ENCODE results near the gene FOXK1. TPM values are rescaled to one million over a fixed set of nuclear protein-coding genes. Genes with fewer than 3 reads are reported as not detected.

The FOXK1 gene
- total RNA-seq, 2 experiments from 2014 or later: 38.5 to 39.6 TPM

DNA sequence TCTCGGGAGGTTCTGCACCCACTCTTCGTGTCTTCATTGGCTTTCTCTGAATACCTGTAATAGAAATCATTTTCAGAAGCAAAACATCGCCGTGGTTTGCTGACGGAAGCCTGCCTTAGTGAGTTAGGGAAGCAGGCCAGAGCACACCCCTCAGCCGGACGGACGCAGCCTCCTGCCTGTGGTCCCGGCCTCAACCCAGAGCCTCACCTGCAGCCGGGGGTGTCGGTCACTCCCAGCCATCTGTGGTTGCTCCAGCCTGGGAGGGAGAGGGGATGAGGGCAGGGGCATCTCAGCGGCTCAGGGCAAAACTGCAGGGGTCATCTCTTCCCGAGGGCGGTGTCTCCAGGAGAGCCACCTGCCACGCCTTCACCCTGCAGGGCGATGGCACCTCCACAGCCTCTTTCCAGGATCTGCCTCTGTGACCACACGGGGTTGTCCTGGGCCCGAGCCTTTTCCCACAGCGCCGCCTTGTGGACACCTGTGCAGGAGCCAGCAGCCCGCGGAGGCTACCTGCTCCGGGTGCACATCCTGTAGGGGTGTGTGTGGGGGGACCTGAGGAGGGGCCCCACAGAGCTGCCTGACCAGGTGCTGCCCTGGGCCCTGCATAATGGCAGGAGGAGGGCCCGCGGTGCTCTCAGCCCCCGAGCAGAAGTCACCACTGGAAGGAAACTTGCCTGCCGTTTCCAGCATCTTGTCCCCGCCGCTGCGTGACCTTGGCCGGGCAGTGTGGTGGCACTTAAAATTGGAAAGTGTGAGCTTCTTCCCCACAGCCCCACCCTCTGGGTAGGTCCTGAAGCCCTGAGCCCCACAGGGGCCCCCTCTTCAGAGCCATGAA is 71.7 kb downstream of the FOXK1 start:
- Mint-ChIP-seq H3K9me3 (no peaks in the 10 kb centered on the region), H3K4me3 (no peak overlapping the region), H3K27ac (no peak overlapping the region), H3K36me3 (ENCODE audit: low read depth) (peaks cover 17% of the 10 kb centered on the region), H3K27me3 (no peaks in the 10 kb centered on the region), H3K4me1 (ENCODE audit: low read depth) (peaks cover 17% of the 10 kb centered on the region)
- ChIA-PET POLR2A (interaction anchor here (1.0 to 1.4 kb wide), 2 partner anchors 21 to 27 kb away, joined by 3 read pairs; no protein-coding TSS in a partner anchor), CTCF (interaction anchor here (0.5 to 1.4 kb wide), 6 partner anchors 16 to 331 kb away, joined by 3 to 4 read pairs (median 3); no protein-coding TSS in a partner anchor)
- peak; percentile 98 for ATAC-seq
- TF ChIP-seq, protein P1, sequence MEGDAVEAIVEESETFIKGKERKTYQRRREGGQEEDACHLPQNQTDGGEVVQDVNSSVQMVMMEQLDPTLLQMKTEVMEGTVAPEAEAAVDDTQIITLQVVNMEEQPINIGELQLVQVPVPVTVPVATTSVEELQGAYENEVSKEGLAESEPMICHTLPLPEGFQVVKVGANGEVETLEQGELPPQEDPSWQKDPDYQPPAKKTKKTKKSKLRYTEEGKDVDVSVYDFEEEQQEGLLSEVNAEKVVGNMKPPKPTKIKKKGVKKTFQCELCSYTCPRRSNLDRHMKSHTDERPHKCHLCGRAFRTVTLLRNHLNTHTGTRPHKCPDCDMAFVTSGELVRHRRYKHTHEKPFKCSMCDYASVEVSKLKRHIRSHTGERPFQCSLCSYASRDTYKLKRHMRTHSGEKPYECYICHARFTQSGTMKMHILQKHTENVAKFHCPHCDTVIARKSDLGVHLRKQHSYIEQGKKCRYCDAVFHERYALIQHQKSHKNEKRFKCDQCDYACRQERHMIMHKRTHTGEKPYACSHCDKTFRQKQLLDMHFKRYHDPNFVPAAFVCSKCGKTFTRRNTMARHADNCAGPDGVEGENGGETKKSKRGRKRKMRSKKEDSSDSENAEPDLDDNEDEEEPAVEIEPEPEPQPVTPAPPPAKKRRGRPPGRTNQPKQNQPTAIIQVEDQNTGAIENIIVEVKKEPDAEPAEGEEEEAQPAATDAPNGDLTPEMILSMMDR (IDR thresholded peaks at IDR 0.05): peak; percentile 93
- intact Hi-C loops (cut with micrococcal nuclease): loop anchor here (1.0 kb wide), 1 partner anchor 143 kb away; no protein-coding TSS in a partner anchor
- peak; percentile 88 for DNase-seq

DNA sequence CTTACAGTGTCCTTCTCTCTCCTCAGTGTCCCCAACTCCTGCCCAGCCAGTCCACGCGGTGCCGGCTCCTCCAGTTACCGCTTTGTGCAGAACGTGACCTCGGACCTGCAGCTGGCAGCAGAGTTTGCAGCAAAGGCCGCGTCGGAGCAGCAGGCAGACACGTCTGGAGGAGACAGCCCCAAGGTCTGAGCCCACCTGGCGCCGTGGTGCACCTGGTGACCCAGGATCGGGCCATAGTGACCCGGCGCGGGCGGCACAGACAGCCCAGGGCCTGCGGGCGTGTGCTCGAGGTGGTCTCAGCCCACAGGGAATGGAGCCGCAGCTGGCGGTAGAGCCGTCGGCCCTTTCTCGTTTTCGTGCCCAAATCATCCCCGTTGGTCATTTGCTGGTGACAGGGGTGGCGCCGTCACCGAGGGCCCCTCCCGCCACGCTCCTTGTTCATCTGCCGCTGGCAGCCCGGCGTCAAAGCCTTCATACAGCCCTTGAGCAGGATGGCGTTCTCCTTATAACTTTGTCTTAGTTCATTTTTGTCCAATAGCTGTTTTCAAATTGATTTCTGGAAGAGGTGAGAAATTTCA is 72.4 kb downstream of the FOXK1 start:
- ChIA-PET POLR2A (interaction anchor here (1.4 kb wide), 1 partner anchor 20 kb away, joined by 3 read pairs; no protein-coding TSS in a partner anchor), CTCF (interaction anchor here (0.5 to 1.4 kb wide), 7 partner anchors 9 to 331 kb away, joined by 3 to 5 read pairs (median 3); partner anchors contain the start of gene AP5Z1)
- TF ChIP-seq, protein P1 (IDR thresholded peaks at IDR 0.05): no peak
- ATAC-seq (no peak), DNase-seq (no peak)
- H3K4me3 Mint-ChIP-seq: no peak overlapping the region
- intact Hi-C loops (cut with micrococcal nuclease): loop anchor here (1.0 kb wide), 1 partner anchor 143 kb away; no protein-coding TSS in a partner anchor
- H3K4me1 Mint-ChIP-seq (ENCODE audit: low read depth): peaks cover 13% of the 10 kb centered on the region
- H3K9me3 Mint-ChIP-seq: no peaks in the 10 kb centered on the region
- H3K27ac Mint-ChIP-seq: no peak overlapping the region
- peaks cover 15% of the 10 kb centered on the region for H3K36me3 Mint-ChIP-seq (ENCODE audit: low read depth)
- H3K27me3 Mint-ChIP-seq: no peaks in the 10 kb centered on the region

DNA sequence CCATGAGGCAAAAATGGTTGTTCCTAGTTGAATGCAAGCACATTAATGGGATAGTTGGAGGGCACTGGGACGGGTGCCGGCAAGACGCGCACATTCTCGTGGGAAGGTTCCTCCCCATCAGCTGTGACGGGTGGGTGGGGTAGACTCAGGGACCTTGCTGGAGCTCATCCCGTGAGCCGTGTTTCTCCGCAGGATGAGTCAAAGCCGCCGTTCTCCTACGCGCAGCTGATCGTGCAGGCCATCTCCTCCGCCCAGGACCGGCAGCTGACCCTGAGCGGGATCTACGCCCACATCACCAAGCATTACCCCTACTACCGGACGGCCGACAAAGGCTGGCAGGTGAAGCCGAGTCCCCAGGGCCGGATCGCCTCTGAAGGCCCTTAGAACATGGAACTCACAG is 73.0 kb downstream of the FOXK1 start:
- Mint-ChIP-seq H3K27me3 (no peaks in the 10 kb centered on the region), H3K4me3 (no peak overlapping the region), H3K36me3 (ENCODE audit: low read depth) (peaks cover 18% of the 10 kb centered on the region), H3K9me3 (no peaks in the 10 kb centered on the region), H3K4me1 (ENCODE audit: low read depth) (peaks cover 13% of the 10 kb centered on the region), H3K27ac (no peak overlapping the region)
- ATAC-seq (no peak), DNase-seq (no peak)
- ChIA-PET CTCF (interaction anchor here (0.9 to 1.4 kb wide), 5 partner anchors 9 to 330 kb away, joined by 3 to 5 read pairs (median 3); partner anchors contain the start of gene AP5Z1), POLR2A (interaction anchor here (1.3 to 1.4 kb wide), 2 partner anchors 20 kb away, joined by 3 to 5 read pairs; partner anchors contain the start of gene AP5Z1)
- TF ChIP-seq, protein P1 (IDR thresholded peaks at IDR 0.05): no peak
- intact Hi-C loops (cut with micrococcal nuclease): no loop called here

DNA sequence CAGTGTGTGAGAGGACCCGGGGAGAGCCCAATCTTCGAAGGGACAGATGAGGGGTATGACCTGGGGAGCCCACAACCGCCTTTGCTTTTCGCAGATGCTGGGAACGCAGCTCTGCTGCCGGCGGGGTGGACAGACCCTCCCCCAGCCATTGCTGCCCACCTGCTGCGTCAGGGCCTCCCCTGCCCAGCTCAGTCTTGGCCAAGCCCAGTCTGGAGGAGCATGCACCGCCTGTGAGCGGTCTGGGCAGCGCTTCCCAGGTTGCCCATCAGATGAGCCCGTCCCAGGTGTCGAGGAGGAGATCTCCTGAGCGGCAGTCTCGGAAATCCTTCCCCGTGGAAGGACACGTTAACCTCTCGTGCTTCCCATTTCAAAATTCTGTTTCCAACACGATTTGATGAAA is 76.0 kb downstream of the FOXK1 start:
- Mint-ChIP-seq H3K4me1 (ENCODE audit: low read depth) (peaks cover 8% of the 10 kb centered on the region), H3K27ac (no peak overlapping the region), H3K9me3 (no peaks in the 10 kb centered on the region), H3K4me3 (no peak overlapping the region), H3K27me3 (no peaks in the 10 kb centered on the region), H3K36me3 (ENCODE audit: low read depth) (peaks cover 32% of the 10 kb centered on the region)
- ATAC-seq (no peak), DNase-seq (no peak)
- TF ChIP-seq, protein P1 (IDR thresholded peaks at IDR 0.05): no peak
- ChIA-PET POLR2A (interaction anchor here (1.4 to 1.8 kb wide), 2 partner anchors 10 to 116 kb away, joined by 4 to 5 read pairs; no protein-coding TSS in a partner anchor), CTCF (interaction anchor here (1.5 kb wide), 1 partner anchor 17 kb away, joined by 4 read pairs; the partner anchor contains the start of gene AP5Z1)
- intact Hi-C loops (cut with micrococcal nuclease): no loop called here
